G401.6 (cell line): ENCODE measurements around the gene ESPL1.

Source experiments
- FAIRE-seq: peaks from 2 replicates; lab custom pipeline; 2012; peaks lifted over from hg19 to GRCh38; lab: Jason Lieb, UNC

Gene ESPL1

DNA sequence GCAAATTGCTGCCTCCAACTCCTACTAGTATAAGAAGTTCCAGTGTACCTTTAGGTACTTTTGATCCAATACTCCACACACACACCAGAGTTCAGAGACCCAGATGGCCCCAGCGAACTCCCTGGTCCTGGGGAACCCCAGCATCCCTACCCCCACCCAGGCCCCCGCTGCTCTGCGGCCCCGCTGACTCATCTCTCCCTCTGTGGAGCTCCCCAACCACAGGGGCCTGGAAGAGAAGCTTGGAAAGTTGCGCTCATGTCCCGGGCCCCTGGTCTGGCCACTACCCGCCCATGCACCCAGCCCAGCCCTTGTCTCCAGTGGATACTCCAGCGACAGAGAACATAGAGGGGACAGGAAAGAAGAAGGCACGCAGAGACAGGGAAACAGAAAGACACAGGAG is 72.3 kb downstream of the ESPL1 start:
- FAIRE-seq: no peak
